KBM-7 (cell line): ENCODE results near the gene EEF1AKMT2.
A peak's percentile ranks its signal among the peaks of the same experiment; 100 is the strongest.

Experiments
- DNase-seq: peaks from one replicate; pipeline ENCODE4 v3.0.0-alpha.2; 2015
- in situ Hi-C: fragments of 300-500 bp; cut with MboI; formaldehyde crosslinking; loops from 2 replicates; pipeline ENCODE4 v1.14.3; 2020; ENCODE audit warnings: low sequenced_read_pairs, low pct_unique_long_range_greater_than_20kb, mixed read lengths

The EEF1AKMT2 gene

DNA sequence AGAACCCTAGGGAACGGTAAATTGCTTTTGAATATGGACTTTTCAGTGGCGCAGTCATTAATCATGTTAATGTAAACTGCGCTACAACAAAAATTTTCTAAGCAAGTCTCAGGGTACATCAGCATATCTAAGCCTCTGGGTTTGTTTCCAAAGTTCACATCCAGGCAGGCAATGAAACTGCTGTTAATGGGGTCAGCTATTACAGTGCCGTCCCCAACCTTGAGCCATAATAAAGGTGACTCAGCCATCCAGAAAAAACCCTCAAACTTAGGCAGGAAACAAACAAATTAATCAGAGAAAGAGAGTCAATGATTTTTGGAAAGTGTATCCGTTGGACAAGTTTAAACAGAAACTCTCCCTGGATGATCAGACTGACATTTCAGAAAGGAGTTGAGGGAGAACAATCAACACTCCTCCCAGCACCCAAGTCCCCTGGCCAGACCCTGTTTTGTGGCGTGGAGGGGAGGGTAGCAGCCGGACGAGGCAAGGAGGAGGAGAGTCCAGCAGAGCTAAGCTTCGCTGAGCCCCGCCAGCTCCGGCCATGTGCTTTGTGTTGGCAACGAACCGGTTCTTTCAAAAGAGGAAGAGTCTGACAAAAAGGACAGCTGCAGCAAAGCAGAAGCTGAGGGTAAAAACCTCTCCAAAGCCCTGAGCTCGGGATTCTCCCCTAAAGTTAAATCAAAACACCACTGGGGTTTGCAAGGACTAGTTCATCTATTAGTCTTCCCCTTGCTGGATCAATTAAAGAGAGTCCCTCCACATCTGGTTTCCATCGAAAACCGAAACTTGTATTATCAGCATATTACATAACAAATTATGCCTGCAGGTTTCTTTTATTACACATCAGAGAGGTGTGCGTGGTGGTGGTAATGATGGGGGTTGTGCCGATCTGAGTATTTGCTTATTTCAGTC, 51.1 kb downstream of the EEF1AKMT2 start:
- in situ Hi-C loops, result loop anchor here (25.0 kb wide), 1 partner anchor 203 kb away; no protein-coding TSS in a partner anchor

DNA sequence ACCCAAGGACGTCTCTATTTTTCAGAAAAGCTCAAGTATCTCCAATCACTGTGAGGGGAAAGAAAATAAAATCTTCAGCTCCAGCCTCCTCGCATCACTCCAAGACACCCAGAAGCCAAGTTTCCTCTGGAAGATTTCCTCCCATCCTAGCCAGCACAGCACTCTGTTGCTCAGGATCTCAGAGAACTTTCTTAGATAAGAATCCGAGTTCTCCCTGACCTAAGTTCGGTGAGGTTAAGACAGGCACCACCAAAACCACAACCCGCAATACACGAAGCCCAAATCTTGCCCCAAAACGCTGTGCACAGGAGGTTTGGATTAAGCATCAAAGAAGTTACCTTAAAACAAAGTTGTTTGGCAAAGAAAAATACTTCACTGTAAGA, 51.7 kb downstream of the EEF1AKMT2 start:
- peak; percentile 30 for DNase-seq
- in situ Hi-C loops, result loop anchor here (25.0 kb wide), 1 partner anchor 203 kb away; no protein-coding TSS in a partner anchor

More for the DNA sequence above, 51.1 kb downstream of the EEF1AKMT2 start:
- peak; percentile 81 for DNase-seq

DNA sequence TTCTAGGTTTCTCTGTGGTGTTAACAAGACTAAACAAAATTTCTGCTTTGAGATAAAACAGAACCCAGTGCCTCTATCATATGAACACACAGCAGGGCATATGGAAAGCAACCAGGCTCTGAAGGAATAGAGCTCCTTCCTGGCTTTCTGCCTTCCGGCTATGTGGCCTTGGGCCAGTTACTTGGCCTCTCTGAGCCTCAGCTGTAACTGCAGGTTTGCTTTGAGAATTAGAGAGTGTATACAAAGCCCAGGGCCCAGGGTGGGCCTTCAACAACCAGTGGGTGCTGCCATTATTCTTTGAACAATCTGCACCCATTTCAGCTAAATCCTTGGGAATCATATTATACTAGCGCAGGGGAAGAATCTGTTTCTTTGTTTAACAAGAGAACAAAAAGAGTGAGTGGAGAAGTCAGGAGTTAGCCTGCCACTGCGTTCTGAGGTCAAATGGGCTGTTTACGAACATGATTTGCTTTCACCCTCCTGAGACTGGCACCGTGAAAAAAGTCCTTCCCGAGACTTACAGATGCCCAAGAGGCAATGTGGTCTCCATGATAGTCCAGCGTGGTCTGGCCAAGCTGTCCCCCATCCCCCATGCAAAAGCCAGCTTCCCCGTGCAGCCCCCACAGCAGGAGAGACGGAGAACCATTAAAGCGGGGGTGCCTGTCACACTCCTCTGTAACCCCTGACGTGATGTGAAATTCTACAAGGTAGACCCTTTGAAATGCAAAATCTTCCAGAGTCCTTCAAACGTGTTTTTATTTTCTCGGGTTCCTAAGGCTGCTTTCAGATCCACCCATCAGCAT, 52.4 kb downstream of the EEF1AKMT2 start:
- in situ Hi-C loops, result loop anchor here (25.0 kb wide), 1 partner anchor 202 kb away; no protein-coding TSS in a partner anchor
- DNase-seq, result no peak

DNA sequence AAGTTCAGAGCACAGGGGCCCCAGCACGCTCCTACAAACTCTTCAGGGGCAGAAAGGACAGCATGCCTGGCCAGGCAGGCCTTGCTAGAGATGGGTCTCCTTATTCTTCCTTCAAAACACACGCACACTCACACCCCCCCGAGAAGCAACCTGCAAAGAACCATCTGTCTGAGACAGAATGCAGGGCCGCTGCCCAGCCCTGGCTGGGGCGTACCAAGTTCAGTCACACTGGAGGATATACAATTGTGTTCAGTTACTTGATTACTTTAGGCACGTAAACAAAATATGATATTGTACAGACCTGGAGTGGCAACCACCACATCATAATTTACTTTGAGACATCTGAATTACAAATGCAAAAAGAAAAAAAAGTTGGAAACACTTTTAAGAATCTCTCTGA, 53.2 kb downstream of the EEF1AKMT2 start:
- in situ Hi-C loops, result loop anchor here (25.0 kb wide), 1 partner anchor 201 kb away; no protein-coding TSS in a partner anchor
- no peak for DNase-seq

DNA sequence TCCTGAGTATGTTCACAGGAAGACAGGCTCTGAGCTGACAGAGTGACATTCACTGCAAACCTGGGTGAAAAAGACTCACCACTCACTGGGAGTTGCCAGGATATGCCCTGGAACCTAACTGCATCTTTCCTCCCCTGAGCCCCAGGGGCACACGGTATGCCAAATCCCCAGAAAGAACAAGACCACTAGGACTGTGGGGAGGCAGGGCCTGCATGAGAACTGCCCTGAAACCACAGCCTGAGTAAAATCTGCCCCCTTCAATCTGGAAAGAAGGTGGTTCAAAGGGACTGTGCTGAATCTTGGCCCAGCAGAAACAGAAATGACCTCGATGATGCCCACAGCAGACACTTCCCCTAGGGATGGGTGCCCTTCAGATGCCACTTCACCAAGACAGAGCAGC, 54.0 kb downstream of the EEF1AKMT2 start:
- in situ Hi-C loops, result loop anchor here (25.0 kb wide), 1 partner anchor 200 kb away; no protein-coding TSS in a partner anchor
- DNase-seq, result no peak

DNA sequence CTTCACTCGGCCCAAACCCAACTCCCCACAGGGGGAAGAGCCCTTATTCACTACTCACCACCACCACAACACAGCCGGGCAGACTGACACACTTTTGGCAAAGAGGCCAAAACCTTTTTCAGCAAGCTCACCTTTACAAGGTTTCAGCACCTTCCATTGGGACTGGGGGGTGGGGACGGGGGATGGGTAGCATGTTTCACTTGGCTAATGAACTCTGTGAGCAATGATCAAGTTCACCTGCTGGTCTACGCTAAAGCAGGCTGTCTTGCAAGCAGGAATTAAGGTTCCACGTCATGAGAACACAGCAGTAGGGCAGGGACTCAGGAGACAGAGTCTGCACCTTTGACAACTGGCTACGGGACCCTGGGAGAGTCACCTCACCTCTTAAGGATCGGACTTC, 54.5 kb downstream of the EEF1AKMT2 start:
- DNase-seq, result no peak
- in situ Hi-C loops, result loop anchor here (25.0 kb wide), 1 partner anchor 200 kb away; no protein-coding TSS in a partner anchor

DNA sequence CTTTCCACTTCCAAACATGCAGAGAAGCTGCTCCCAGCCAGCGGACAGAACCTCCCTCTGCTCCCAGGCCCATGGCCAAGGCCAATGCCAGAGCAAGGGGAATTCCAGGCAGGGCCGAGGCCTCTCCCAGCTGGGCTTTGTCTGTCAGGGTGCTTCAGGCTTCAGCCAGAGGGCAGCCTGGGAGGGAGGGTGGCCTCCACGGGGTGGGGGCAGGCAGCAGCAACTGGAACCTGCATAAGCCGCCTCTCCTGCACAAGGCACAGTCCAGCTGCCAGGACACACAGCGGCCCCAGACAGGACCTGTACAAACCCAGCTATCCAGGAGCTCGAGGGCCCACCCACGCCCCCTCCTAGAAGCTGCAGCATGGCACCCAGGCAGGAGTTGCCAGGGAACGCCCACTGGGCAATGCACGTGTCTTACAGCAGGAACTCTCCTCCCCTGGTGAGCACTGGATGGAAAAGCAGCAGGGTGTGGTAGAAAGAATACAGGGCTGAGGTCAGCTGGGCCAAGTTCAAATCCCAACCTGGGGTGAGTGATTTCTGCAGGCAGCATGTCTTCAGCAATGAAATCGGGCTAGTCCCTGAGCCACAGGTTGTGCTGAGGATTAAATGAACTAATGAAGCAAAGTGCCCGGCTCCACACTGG, 55.1 kb downstream of the EEF1AKMT2 start:
- DNase-seq, result no peak

DNA sequence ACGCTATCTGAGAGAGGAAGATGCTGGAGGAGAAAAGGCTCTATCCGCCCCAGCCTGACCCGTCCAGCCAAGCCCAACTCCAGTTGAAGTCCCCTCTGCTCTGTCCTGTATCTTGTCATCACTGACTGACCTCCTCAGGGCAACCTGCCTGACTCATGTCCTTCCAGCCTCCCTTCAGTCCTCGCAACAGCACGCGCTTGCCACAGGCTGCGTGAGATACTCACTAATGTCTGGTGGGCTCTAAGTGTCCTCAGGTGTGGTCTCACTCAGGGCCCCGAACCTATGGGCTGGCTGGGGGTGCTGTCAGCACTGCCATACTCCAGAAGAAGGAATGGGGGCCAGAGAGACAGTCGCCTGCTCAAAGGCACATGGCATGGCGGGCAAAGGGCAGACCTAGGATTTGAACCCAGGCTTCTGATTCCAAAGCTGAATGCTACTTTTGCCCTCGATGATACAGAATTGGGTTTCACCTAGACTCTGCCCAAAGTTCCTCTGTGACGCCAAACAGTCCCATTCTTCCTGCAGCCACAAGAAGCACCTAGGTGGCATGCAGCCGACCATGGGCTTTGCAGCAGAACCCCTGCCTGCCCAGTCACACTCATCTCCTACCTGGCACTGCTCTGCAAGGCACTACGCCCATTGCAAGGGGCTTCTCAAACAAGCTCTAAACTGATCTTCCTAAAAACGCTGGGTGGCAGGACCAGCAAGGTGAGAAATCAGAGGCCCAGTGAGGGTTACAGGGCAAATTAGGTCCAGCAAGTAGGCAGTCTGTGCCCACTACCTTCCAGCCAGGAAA, 56.0 kb downstream of the EEF1AKMT2 start:
- DNase-seq, result no peak
- in situ Hi-C loops, result loop anchor here (25.0 kb wide), 1 partner anchor 198 kb away; no protein-coding TSS in a partner anchor

More for the DNA sequence above, 55.1 kb downstream of the EEF1AKMT2 start:
- in situ Hi-C loops, result loop anchor here (25.0 kb wide), 1 partner anchor 199 kb away; no protein-coding TSS in a partner anchor

DNA sequence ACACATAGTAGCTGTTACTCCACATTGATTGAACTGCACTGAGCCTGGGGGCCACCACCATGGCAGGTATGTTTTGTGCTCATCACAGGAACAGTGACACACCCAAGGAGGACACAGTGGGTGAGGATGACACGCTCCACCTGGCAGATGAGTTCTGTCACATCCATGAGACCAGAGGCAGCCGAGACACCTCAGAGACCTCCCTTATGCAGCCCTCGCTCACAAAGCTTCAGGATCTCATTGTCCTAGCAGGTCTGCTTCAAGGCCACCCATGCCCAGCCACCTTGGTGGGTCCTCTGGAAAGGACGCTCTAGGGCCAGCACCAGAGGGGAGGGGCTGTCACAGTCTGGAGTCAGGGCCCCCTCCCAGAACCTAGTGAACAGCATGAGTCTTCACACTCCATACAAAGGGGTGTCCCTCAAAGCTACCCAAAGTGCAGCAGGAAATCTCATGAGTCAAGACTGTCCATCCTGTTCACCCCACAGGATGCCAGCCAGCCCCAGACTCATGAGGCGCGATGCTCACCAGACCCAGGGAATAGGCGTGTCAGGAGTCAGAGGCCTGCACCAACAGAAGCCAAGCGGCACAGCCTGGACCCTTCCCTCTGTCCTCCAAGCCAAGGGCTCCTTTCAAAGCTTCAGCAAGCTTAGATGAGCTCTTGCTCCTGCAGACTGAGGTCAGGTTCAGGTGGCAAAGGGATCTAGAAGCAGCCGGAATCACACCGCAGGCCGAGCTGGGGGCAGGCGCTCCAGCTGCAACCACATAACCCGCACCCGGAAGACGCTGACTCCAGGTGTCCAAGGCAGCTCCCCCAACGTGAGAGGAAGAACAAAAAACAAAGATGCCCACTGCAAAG, 57.1 kb downstream of the EEF1AKMT2 start:
- in situ Hi-C loops, result loop anchor here (25.0 kb wide), 1 partner anchor 197 kb away; no protein-coding TSS in a partner anchor
- DNase-seq, result no peak

DNA sequence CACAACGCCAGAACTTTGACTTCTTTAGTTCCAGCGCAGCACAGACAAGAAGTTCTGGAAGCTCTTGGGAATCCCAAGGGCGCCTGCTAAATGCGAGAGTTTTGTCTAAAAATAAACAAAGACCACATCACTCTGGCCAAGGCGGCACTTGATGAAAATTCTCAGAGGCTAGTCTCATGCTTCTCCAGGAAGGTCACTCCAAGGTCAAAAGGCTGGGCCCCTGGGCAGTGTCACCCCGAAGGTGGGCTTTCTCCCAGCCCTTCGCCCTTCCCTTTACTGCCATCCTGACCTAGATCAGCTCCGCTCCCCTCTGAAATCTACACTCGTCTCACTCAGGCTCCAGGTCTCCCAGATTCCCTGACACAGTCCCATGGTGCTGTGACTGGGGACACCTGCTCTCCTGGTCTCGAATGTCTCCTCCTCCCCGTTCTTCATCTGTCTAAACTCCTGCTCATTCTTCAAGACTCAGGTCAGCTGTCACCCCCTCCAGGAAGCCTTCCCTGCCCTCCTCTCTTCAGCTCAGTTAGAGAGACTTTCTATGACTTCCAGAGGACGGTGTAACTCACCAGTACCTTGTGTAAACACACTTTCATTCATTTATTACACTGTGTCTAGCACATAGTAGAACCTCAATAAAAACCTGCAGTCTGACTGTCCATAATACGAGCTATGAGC, 58.0 kb downstream of the EEF1AKMT2 start:
- in situ Hi-C loops, result loop anchor here (25.0 kb wide), 1 partner anchor 196 kb away; no protein-coding TSS in a partner anchor
- no peak for DNase-seq

DNA sequence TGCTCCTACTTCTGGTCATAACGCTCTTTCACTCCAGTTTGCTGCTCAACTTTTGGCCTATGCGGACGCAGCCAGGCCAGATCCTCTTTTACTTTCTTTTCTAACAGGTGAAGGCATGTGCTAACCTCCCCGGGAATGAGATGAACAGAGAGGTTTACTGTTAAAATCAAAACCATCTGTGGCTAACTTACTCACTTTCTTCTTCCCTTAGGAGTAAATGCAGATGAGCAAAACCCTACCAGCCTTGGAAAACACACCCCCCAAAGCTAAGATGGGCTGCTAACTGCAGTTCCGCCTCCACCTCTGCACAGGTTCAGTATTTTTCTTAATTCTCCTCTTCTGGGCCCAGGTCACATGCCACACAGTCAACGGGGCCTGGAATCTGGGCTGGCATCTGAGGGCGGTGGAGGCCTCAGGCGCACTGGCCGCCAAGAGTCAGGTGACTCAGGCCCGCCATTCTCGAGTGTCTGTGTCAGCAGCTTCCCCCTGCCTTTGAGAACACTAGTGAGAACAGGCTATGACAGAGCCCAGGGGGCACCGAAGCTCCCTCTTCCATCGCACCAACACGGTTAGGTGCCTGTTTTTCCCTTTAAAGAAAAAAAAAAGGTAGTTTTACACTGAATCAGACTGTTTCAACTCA, 58.6 kb downstream of the EEF1AKMT2 start:
- in situ Hi-C loops, result loop anchor here (25.0 kb wide), 1 partner anchor 196 kb away; no protein-coding TSS in a partner anchor
- DNase-seq, result no peak

DNA sequence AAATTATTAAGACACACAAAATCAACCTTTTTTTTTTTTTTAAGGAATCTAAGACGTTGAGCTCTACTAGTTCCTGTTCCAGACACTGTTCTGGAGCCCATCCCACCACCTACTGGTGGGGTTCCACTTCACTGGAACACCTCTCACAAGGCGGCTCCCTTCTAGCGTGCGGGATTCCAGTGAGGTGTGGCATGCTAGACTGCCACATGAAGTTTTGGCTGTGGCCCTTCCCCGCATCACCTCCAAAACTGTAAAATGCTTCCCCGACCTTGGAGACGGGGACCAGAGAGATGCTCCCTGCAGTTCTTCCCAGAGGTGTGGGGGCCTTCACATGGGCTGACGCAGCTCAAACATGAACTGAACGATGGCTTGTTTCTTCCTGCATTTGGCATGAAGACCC, 60.1 kb downstream of the EEF1AKMT2 start:
- in situ Hi-C loops, result loop anchor here (25.0 kb wide), 1 partner anchor 194 kb away; no protein-coding TSS in a partner anchor
- no peak for DNase-seq

DNA sequence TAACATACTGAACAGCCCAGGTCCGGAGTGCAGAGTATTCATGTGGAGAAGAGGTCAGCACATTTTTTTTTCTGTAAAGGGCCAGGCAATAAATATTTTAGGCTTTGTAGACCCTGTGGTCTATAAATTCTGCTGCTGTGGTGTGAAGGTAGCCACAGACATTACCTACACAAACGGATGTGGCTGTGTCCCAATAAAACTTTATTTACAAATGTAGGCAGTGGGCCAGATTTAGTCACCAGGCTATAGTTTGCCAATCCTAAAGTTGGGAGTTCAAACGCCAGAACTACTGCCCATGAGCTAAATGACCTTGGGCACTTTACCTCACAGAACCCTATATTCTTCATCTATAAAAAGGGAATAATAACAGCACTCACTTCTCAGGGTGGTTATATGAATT, 60.9 kb downstream of the EEF1AKMT2 start:
- no peak for DNase-seq
- in situ Hi-C loops, result loop anchor here (25.0 kb wide), 1 partner anchor 193 kb away; no protein-coding TSS in a partner anchor

DNA sequence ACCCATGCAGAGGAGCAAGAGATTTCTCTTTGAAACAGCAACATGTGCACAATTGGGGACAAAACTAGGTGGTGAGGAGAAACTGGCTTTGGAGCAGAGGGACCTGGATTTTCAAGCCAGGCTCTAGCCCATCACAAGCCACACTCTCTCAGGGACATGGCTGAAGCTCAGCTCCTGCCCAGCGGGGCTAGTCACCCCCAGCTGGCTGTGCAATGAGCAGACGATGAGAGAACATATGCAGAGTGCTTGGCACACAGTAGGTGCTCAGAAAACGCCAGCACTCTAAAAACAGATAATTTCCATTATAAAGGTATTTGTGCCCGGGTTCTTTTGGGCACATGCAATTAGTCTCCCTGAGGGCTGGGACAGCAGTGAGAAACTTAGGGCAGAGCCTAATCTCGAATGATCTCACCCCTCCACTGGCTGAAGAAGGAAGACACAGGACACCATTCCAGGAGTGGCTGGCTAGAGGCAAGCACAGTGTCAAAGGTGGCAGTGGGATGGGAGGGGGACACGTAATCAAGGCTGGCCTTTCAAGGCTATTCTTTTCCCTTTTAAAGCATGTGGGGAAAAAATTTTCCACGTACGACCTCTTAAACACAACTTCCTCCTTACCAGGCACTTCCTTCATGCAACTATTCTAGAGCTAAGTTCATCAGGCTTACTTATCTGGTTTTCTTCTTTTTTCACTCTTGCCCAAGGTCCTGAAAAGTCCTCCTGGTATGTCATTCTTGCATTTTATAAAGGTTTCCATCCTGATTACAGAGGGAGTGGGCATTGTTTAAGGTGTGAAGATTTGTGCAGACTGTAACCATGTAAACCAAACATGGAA, 62.6 kb downstream of the EEF1AKMT2 start:
- peak; percentile 55 for DNase-seq
- in situ Hi-C loops, result loop anchor here (25.0 kb wide), 1 partner anchor 192 kb away; no protein-coding TSS in a partner anchor
